ENCODE data around the gene TAF6.

DNA sequence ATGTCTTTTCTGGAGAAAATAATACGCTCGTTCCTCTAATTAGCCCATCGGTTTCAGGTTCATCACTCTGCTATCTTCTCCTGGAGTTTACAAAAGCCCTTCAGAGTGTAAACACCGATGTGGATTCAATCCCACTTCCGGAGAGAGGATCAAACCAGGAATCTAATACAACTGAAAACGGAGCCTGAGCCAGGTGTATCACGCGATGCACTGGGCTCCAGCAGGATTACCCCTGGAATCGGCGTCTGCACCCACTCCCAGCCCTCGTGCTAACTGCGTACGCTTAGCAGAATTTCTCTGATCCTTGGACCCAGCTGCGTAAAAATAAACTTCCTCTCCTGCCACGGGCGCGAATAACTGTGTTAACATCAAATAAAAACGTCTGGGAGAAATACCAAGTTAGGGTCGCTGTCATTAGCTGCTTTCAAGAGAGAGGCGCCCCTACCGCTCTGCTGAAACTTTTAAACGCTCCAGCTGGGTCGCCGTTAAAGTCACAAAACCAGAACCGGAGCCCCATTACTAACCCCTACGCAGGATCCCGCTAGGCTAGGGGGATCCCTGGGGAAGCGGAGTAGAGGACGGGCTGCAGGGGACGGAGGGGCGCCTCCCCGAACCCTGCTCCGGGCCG, 38.1 kb downstream of the TAF6 start:
- TF ChIP-seq, protein P1, sequence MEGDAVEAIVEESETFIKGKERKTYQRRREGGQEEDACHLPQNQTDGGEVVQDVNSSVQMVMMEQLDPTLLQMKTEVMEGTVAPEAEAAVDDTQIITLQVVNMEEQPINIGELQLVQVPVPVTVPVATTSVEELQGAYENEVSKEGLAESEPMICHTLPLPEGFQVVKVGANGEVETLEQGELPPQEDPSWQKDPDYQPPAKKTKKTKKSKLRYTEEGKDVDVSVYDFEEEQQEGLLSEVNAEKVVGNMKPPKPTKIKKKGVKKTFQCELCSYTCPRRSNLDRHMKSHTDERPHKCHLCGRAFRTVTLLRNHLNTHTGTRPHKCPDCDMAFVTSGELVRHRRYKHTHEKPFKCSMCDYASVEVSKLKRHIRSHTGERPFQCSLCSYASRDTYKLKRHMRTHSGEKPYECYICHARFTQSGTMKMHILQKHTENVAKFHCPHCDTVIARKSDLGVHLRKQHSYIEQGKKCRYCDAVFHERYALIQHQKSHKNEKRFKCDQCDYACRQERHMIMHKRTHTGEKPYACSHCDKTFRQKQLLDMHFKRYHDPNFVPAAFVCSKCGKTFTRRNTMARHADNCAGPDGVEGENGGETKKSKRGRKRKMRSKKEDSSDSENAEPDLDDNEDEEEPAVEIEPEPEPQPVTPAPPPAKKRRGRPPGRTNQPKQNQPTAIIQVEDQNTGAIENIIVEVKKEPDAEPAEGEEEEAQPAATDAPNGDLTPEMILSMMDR (conservative IDR thresholded peaks at IDR 0.05) = no peak
- TF ChIP-seq ZFX (IDR thresholded peaks at IDR 0.05) = no peak; the same call in 1 of the 2 replicates

Data from C4-2B (cell line).